GM12878 (cell line): ENCODE measurements around the gene RBBP5.

Source experiments
- CHD2 ChIP-seq: IDR thresholded peaks from 2 replicates; pipeline ENCODE4 v1.6.1; 2011; ENCODE audit warnings: low read depth, low read length, improper control_type of control experiment, borderline replicate concordance
- CHD4 ChIP-seq: fragments of 200-600 bp; sonication (generic); IDR thresholded peaks from 2 replicates; pipeline ENCODE4 v1.6.1; 2016; ENCODE audit warnings: mild to moderate bottlenecking
- POLR2A ChIP-seq: IDR thresholded peaks from 2 replicates; pipeline ENCODE4 v1.6.1; 2011; ENCODE audit warnings: low read depth, mild to moderate bottlenecking, low read length
- TF ChIP-seq, protein P1 (sequence below), 3 experiments: IDR thresholded peaks in 2 of 3; conservative IDR thresholded peaks in 1 of 3; 2 replicates each; pipeline ENCODE4 v1.5.1; 2011; ENCODE audit warnings: low read depth in 3 of 3, low read length in 3 of 3, mild to moderate bottlenecking in 3 of 3, control low read depth in 2 of 3, moderate library complexity in 2 of 3, inconsistent platforms in 1 of 3, mixed read lengths in 1 of 3; ENCODE audit not compliant: control insufficient read depth in 2 of 3, insufficient read depth in 1 of 3; ENCODE audit errors: extremely low read depth in 1 of 3

- TF ChIP-seq, protein P1, sequence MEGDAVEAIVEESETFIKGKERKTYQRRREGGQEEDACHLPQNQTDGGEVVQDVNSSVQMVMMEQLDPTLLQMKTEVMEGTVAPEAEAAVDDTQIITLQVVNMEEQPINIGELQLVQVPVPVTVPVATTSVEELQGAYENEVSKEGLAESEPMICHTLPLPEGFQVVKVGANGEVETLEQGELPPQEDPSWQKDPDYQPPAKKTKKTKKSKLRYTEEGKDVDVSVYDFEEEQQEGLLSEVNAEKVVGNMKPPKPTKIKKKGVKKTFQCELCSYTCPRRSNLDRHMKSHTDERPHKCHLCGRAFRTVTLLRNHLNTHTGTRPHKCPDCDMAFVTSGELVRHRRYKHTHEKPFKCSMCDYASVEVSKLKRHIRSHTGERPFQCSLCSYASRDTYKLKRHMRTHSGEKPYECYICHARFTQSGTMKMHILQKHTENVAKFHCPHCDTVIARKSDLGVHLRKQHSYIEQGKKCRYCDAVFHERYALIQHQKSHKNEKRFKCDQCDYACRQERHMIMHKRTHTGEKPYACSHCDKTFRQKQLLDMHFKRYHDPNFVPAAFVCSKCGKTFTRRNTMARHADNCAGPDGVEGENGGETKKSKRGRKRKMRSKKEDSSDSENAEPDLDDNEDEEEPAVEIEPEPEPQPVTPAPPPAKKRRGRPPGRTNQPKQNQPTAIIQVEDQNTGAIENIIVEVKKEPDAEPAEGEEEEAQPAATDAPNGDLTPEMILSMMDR (IDR thresholded peaks at IDR 0.05 in 2 of 3, conservative IDR thresholded peaks at IDR 0.05 in 1 of 3; ENCODE audit: control insufficient read depth in 2 of 3, extremely low read depth in 1 of 3, insufficient read depth in 1 of 3, low read depth in 3 of 3, low read length in 3 of 3), result no peak
- TF ChIP-seq CHD4 (no peak), CHD2 (no peak), POLR2A (no peak)
Observed at GRCh38 chr1:205109711-205110110, 12.1 kb downstream of the RBBP5 start.
